HG02763 (cell line): ENCODE measurements around the gene CHST3.
"Not testable (repeated sequence)": the region's sequence is repeated elsewhere in the genome, so short reads cannot be mapped to it uniquely, and the experiment has no call there.

Source experiments
- ATAC-seq: cut with Tn5 transposase; IDR thresholded peaks from one replicate; pipeline ENCODE4 v1.9.1; 2021; ENCODE audit warnings: mild to moderate bottlenecking, moderate library complexity; ENCODE audit not compliant: unreplicated experiment

Gene CHST3, protein sequence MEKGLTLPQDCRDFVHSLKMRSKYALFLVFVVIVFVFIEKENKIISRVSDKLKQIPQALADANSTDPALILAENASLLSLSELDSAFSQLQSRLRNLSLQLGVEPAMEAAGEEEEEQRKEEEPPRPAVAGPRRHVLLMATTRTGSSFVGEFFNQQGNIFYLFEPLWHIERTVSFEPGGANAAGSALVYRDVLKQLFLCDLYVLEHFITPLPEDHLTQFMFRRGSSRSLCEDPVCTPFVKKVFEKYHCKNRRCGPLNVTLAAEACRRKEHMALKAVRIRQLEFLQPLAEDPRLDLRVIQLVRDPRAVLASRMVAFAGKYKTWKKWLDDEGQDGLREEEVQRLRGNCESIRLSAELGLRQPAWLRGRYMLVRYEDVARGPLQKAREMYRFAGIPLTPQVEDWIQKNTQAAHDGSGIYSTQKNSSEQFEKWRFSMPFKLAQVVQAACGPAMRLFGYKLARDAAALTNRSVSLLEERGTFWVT

DNA sequence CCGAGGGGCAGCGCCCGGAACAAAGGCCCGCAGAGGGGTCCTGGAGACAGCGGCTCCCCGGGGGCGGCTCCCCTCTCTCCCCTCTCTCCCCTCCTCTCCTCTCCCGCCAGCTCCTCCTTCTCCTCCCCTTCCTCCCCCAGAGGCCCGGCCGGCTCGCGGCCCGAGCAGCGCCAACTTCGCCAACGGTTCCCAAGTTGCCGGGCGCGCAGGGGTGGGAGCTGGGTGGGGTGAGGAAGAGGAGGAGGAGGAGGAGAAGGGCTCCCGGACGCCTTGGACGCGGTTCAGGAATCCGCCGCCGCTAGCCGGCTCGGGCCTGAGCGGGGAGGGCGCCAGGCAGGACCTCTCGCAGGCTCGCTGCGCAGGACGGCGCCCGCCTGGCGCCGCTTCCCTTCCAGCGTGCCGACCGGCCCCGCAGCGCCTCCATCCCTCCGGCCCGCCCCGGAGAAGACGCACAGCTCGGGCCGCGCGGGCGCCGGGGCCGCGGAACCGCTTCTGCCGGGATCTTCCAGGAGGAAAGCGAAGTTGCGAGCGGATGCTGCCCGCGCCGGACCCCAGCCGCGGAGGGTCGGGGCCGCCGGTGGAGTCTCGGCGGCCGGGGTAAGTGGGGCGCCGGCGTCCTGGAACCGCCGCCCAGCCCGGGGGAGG lies at the start of gene CHST3:
Gene CHST3 (plus strand): TSS at position 298 of the 645 bp plus-strand sequence. CDS start 41,448 bp downstream, outside the sequence.
- ATAC-seq: no peak

DNA sequence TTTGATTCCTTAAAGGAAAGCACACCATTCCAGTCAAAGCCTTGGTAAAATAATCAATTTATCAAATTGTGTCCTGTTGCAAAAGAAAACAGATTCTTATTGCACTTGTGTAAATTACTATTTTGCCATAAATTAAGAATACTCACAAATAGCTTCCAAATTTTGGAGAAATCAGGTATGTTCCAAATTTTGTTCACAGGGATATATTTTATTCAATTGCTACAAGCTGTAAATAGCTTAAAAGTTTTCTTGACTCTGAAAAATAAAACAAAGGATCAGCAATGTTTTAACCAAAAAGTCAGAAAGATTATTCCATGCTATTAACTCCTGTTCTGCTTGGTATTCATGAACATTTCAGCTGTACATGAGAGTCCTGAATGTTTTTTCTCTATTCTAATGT lies 47.4 kb upstream of the CHST3 start:
- ATAC-seq: no peak

DNA sequence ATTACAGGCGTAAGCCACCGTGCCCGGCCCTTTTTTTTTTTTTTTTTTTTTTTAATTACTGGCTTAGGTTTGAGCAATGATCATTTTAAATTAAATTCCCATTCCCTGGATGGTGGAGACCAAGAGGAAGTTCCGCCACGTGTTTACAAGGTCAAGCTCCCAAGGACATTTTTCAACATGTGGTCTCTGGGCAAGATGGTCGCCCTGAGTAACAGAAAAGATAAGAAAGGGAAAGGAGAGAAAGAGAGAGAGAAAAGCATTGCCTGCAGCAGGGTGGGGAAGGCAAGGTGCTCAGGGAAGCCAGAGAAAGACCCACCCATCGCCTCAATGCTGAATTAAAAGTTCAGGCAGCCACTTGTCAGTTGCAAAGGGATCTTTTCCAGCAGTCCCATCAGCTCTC lies 45.2 kb upstream of the CHST3 start:
- ATAC-seq: no peak

DNA sequence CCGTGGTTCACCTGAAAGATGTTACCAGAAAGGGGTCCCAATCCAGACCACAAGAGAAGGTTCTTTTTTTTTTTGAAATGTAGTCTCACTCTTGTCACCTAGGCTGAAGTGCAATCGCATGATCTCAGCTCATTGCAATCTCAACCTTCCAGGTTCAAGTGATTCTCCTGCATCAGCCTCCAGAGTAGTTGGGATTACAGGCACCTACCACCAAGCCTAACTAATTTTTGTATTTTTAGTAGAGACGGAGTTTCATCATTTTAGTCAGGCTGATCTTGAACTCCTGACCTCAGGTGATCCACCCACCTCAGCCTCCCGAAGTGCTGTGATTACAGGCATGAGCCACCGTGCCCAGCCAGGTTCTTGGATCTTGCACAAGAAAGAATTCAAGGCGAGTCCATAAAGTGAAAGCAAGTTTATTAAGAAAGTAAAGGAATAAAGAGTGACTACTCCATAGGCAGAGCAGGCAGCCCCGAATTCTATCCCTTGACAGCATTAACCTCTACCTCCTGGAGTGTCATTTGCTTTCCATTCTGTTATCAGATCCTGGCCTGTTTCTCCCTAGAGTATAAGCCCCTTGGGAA lies 44.1 kb upstream of the CHST3 start:
- not testable (repeated sequence) for ATAC-seq

DNA sequence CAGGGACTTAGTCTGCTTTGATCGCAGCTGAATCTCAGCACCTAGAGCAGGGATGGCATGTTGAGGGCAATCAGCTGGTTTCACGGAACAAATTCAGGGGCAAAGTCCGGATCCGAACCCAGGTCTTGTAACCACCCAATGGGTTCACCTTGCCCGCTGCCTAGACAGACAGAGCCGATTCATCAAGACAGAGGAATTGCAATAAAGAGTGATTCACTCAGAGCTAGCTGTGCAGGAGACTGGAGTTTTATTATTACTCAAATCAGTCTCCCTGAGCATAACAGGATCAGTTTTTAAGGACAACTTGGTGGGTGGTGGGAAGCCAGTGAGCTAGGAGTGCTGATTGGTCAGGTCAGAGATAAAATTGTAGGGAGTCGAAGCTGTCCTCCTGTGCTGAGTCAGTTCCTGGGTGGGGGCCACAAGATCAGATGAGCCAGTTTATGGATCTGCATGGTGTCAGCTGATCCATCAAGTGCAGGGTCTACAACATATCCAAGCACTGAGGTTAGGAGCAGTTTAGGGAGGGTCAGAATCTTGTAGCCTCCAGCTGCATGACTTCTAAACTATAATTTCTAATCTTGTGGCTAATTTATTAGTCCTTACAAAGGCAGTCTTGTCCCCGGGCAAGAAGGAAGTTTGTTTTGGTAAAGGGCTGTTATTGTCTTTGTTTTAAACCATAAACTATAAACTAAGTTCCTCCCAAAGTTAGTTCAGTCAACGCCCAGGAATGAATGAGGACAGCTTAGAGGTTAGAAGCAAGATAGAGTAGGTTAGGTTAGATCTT lies 43.5 kb upstream of the CHST3 start:
- no peak for ATAC-seq

DNA sequence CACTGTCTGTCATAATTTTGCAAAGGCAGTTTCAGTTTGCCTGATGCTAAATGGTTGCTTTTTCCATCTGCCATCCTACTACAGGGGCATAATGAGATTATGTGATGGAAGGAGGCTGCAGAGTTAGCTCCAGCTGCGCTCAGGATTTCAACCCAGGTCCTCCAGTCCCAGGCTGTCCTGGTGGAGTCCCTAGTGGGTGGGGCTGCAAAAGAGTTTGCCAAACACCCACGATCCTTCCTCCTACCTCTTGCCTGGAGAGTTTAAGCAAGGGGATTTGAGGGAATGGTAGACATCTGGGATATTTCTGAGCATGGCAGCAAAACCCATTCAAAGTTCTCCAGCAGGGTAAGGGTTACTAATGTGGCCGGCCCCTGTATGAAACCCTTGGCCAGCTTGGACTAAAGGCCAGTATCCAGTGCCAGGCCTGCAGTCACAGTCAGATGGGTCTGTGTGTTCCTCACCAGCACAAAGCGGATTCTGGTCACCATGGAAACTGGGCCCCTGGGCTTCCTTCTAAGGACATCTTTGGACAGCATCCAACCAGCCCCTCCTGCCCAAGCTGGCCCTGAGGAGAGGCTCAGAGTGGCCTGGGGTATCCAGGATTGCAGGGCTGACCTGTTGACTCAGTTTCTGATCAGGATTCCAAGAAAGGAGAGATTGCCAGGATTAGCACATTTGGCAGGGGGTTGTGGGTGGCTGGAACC lies 42.7 kb upstream of the CHST3 start:
- no peak for ATAC-seq

DNA sequence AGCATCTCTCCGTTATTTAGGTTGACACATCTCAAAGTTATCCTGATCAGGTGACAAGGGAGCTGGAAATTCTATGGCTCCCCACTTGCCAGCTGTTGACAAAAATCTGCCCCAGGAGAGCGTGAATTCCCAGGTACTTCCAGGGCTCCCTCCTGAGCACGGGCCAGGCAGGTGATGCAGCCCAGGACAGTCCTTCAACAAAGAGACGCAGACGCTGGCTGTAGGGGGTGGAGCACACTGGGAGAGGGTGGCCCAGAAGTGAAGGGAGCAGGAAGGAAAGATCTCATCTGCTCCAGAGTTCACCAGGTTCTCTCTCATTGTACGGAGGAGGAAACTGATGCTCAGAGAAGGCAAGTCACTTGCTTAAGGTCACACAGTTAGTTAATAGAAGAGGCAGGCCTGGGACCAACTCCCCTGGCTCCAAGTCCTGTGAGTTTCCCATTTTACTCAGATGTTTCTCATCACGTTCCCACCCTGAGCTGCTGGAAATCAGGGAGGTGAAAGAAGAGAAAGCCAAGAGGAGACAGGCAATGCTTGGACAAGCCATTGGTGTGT lies 41.0 kb upstream of the CHST3 start:
- no peak for ATAC-seq

DNA sequence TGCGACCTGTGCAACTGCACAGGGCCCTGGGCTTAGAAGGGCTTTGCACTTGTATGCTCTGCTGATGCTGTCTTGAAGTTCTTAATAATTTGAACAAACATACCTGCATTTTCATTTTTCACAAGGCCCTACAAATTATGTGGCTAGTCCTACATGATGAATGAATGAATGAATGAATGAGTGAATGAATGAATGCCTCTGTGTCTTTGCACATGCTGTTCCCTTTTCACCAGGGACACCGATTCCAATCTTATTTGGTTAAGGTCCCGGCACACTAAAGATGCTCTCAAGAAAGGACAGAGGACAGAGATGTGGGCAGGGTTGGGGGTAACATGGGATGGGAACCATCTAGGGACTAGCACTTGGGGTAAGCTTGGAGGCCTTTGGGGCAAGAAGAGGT lies 39.4 kb upstream of the CHST3 start:
- ATAC-seq: no peak

DNA sequence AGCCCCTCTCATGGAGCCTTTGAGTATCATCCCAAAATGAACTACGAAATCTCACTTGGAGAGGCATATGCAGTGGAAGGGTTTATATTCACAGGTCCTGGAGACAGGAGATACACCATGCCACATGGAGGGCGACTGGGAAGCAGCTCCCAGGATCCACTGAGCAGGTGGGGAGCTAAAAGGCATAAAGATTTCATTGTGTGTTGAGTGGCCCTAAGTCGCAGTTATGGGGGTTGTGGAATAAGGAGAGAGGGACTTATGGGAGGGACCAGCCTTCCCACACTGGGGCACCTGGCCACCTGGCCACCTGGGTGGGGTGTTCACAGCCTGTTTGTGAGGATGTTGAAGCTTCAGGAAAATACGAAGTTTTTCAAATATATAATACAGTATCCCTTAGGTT lies 37.0 kb upstream of the CHST3 start:
- ATAC-seq: no peak

DNA sequence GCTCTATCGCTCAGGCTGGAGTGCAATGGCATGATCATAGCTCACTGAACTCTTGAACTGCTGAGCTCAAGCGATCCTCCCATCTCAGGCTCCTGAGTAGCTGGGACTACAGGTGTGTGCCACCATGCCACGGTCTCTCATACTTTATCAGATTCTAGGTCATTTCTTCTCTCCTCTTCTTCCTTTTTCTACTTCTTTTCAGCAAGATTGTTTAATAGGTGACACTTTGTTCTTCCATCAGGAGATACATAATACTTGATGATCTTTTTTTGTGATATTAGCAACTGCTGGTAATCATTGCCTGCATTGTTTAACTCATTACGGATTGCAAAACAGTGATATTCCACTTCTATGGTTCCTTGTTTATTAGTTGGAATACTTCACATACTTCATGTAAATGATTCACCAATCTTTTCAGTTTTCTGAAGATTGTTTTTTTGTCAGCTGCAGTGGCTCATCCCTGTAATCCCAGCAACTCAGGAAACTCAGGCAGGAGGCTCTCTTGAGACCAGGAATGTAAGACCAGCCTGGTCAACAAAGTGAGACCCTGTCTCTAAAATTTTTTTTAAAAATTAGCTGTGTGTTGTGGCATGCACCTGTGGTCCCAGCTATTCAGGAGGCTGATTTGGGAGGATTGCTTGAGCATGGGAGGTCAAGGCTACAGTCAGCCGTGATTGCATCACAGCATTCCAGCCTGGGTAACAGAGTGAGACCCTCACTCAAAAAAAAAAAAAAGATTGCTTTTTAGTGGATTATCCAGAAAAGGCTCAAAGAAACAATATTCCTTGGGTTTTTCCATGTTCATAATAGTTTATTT lies 36.2 kb upstream of the CHST3 start:
- ATAC-seq: no peak

DNA sequence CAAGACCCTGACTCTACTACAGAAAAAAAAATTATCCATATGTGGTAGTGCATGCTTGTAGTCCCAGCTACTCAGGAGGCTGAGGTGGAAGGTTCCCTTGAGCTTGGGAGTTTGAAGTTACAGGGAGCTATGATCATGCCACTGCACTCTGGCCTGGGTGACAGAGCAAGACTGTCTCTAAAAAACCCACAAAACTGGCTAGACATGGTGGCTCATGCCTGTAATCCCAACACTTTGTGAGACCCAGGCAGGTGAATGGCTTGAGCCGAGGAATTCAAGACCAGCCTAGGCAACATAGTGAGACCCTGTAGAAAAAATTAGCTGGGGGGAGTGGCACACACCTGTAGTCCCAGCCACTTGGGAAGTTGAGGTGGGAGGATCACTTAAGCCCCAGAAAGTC lies 32.9 kb upstream of the CHST3 start:
- no peak for ATAC-seq

DNA sequence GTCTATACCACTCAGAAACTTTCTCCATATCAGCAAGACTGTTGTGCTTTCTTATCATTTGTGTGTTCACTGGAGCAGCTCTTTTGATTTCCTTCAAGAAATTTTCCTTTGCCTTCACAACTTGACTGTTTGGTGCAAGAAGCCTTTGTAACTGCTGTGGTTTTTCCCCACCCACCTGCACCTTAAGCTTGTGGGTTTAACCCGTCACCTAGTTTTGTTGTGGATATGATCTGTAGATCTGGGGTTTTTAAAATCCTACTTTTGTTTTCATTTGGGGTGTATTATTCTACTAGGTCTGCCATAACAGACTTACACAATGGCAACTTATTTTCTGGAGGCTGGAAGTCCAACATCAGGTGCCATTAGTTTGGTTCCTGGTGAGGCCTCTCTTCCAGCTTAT lies 30.5 kb upstream of the CHST3 start:
- ATAC-seq: no peak

DNA sequence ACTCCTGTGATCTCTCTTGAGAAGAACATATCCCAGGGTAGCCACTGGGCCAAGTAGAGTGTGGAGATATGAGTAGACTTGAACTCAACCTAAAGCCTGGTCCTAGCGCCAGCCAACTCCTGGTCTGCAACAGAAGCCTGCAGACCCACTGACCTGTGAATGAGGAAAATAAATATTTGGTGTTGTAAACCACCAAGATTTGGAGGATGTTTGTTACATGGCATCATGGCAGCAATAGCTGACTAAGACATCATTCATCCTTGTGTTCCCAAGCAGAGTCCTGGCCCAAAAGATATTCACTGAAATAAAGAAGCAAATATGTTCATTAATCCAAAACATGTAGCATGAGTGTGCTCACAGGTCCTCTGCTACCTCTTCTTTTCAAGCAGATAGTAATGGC lies 26.0 kb upstream of the CHST3 start:
- no peak for ATAC-seq

DNA sequence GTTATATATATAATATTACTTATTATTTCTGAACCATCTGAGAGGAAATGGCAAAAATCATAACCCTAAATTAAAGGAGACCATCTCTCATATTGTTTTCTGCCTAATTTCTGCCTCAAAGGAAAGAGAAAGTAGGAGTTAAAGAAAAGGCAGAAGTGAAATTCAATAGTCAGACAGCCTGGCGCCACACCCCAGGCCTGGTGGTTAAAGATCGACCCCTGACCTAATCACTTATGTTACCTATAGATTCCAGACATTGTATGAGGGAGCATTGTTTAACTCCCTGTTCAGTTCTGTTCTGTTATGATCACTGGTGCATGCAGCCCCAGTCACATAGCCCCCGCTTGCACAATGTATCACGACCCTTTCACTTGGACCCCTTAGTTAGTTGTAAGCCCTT lies 24.9 kb upstream of the CHST3 start:
- ATAC-seq: no peak

DNA sequence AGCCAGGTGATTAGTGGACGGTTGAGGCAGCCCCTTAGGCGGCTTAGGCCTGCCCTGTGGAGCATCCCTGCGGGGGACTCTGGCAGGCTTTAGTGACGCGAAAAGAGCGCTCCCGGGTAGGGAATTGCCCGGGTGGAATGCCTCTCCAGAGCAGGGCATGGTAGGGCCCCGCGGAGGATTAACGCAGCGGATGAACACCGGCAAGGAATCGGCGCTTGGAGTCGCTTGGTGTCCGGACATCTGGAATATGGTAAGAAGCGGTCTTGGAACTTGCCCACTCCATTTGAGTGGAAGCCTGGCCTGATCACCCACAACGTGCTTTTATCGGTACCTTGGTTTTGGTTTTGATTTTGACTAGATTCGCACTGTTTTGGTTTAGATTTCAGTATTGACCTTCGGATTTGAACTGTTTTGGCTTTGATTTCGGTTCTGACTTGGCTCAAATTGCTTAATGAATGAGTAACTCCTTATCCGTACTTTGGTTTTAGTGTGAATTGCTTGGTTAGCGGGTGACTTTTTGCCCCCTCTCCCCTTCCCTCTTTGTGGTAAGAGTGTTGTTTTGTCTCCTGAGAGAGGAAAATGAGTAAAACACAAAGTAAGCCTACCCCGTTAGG lies 24.2 kb upstream of the CHST3 start:
- ATAC-seq: no peak

DNA sequence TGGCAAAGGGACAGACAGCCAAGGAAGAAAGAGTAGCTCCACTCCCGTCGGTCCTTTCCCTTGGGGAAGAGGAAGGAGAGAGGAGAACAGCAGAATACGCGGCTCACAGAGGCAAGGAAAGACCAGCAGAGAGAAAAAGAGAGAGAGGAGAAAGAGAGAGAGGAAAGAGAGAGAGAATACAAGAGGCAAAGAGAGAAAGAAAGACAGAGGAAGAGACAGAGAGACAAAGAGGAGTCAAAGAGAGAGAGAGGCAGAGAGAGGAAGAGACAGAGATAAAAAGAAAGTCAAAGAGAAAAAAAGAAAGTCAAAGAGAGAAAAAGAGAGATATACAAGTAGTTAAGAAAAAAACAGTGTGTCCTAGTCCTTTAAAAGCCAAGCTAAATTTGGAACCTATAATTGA lies 23.4 kb upstream of the CHST3 start:
- no peak for ATAC-seq

DNA sequence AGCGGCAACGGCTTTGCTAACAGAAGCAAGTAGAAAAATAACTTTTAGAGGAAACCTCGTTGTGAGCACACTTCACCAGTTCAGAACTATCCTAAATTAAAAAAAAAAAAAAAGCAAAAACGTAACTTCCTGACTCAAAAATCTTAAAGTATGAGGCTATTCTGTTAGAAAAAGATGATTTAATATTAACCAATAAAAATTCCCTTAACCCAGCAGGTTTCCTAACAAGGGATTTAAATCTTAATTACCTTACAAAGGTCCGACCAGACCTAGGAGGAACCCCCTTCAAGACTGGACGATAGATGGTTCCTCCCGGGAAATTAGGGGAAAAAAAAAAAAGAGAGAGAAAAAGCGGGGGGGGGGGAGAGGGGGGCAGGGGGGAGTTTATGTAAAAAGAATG lies 22.9 kb upstream of the CHST3 start:
- no peak for ATAC-seq

DNA sequence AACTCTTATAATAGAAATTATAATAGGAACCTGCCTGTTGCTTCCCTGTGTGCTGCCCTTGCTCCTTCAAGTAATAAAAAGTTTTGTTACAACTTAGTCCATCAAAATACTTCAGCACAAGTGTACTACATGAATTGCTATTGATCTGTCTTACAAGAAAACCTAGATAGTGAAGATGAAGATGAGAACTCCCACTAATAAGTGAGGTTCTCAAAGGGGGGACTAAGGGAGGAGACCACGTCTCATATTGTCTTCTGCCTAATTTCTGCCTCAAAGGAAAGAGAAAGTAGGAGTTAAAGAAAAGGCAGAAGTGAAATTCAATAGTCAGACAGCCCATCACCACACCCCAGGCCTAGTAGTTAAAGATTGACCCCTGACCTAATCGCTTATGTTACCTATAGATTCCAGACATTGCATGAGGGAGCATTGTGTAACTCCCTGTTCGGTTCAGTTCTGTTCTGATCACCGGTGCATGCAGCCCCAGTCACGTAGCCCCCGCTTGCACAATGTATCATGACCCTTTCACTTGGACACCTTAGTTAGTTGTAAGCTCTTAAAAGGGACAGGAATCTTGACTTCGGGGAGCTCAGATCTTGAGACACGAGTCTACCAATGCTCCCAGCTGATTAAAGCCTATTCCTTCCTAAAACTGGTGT lies 18.2 kb upstream of the CHST3 start:
- no peak for ATAC-seq

DNA sequence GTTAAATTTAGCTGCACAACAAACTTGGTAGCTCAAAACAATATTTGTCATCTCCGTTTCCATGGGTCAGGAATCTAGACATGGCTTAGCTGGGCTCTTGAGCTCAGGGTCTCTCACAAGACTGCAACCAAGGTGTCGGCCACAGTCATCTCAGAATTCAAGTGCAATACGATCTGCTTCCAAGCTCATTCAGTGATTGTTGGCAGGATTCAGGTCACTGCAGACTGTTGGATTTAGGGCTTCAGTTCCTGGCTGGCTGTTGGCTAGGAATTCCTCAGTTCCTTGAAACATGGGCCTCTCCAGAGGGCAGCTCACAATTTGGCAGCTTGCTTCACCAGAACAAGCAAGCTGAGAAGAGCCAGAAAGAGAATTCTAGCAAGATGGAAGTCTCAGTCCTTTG lies 17.5 kb upstream of the CHST3 start:
- ATAC-seq: no peak
